SK-N-SH (cell line): Measurements from ENCODE around the gene CCDC81. TPM values are rescaled to one million over a fixed set of nuclear protein-coding genes. Genes with fewer than 3 reads are reported as not detected.

Experiments
- CTCF ChIA-PET: fragments of 300-600, 350-600 bp; formaldehyde crosslinking; extraction: SDS; loops from one replicate; lab custom pipeline; 2021; lab: Yijun Ruan, JAX
- POLR2A ChIA-PET: fragments of 350-600 bp; sonication (Branson Sonifier 250); formaldehyde crosslinking; extraction: SDS; loops from one replicate; lab custom pipeline; 2020; ENCODE audit warnings: antibody characterized with exemption, inconsistent platforms; lab: Yijun Ruan, JAX
- DNase-seq: peaks from one replicate; pipeline ENCODE4 v3.0.0; 2012
- H2AFZ ChIP-seq: fragments of 200-600 bp; sonication (generic); 2 replicates; pipeline ENCODE4 v1.8.1; 2016; ENCODE audit warnings: antibody characterized with exemption, mild to moderate bottlenecking, low read depth
- H3F3A ChIP-seq: fragments of 200-600 bp; sonication (generic); replicated peaks from 2 replicates; pipeline ENCODE3; 2016; ENCODE audit warnings: antibody characterized with exemption, mild to moderate bottlenecking; ENCODE audit not compliant: insufficient read depth
- H3K27ac ChIP-seq, 2 experiments: fragments of 200-500 bp in 1 of 2; fragments of 200-600 bp in 1 of 2; sonication (Bioruptor generic) in 1 of 2; sonication (generic), shearing (Covaris generic) in 1 of 2; 2 replicates each; pipeline versions ENCODE4 v1.5.1 to v1.6.1; 2014 to 2016; ENCODE audit warnings: low read depth in 2 of 2, inconsistent platforms in 1 of 2, low read length in 1 of 2, mild to moderate bottlenecking in 1 of 2, mixed read lengths in 1 of 2
- H3K27me3 ChIP-seq: fragments of 200-600 bp; sonication (generic), shearing (Covaris generic); 2 replicates; pipeline ENCODE4 v1.6.1; 2016; ENCODE audit warnings: mixed run types; ENCODE audit not compliant: insufficient read depth
- H3K36me3 ChIP-seq, 2 experiments: fragments of 200-500 bp in 1 of 2; fragments of 200-600 bp in 1 of 2; sonication (Bioruptor generic) in 1 of 2; sonication (generic) in 1 of 2; replicated peaks in 1 of 2; 2 replicates each; pipeline versions ENCODE3 to v1.5.1; 2014 to 2016; ENCODE audit warnings: low read length in 1 of 2, mild to moderate bottlenecking in 1 of 2; ENCODE audit not compliant: insufficient read depth in 2 of 2, control insufficient read depth in 1 of 2
- H3K4me1 ChIP-seq, 2 experiments: fragments of 200-500 bp in 1 of 2; fragments of 200-600 bp in 1 of 2; sonication (Bioruptor generic) in 1 of 2; sonication (generic), shearing (Covaris generic) in 1 of 2; 2 replicates each; pipeline versions ENCODE4 v1.5.1 to v1.6.1; 2014 to 2016; ENCODE audit warnings: low read depth in 1 of 2, low read length in 1 of 2, mixed run types in 1 of 2; ENCODE audit not compliant: insufficient read depth in 2 of 2, control insufficient read depth in 1 of 2
- H3K4me2 ChIP-seq: fragments of 200-600 bp; sonication (generic), shearing (Covaris generic); 2 replicates; pipeline ENCODE4 v1.6.1; 2017; ENCODE audit warnings: mixed run types
- H3K4me3 ChIP-seq, 2 experiments: fragments of 200-500 bp in 1 of 2; fragments of 200-600 bp in 1 of 2; sonication (Bioruptor generic) in 1 of 2; sonication (generic), shearing (Covaris generic) in 1 of 2; 2 replicates each; pipeline versions ENCODE4 v1.5.1 to v1.8.1; 2014 to 2016; ENCODE audit warnings: low read depth in 2 of 2, inconsistent platforms in 1 of 2, low read length in 1 of 2, mild to moderate bottlenecking in 1 of 2, mixed read lengths in 1 of 2, moderate library complexity in 1 of 2
- H3K79me2 ChIP-seq: fragments of 200-600 bp; sonication (generic); 2 replicates; pipeline ENCODE4 v1.8.1; 2017; ENCODE audit warnings: mild to moderate bottlenecking; ENCODE audit not compliant: insufficient read depth
- H3K9ac ChIP-seq: fragments of 200-600 bp; sonication (generic); 2 replicates; pipeline ENCODE4 v1.6.1; 2017; ENCODE audit warnings: mixed run types
- H3K9me2 ChIP-seq: fragments of 200-600 bp; sonication (generic); 2 replicates; pipeline ENCODE4 v1.6.1; 2017; ENCODE audit warnings: mixed run types
- H3K9me3 ChIP-seq: fragments of 200-600 bp; sonication (generic); 2 replicates; pipeline ENCODE4 v1.6.1; 2017; ENCODE audit warnings: mixed run types, mild to moderate bottlenecking, moderate library complexity
- H4K20me1 ChIP-seq: fragments of 200-600 bp; sonication (generic); 2 replicates; pipeline ENCODE4 v1.6.1; 2017; ENCODE audit warnings: mild to moderate bottlenecking, mixed run types; ENCODE audit not compliant: insufficient read depth
- CTCF ChIP-seq: fragments of 200-600 bp; sonication (generic); IDR thresholded peaks from 2 replicates; pipeline ENCODE4 v1.6.1; 2017; ENCODE audit warnings: antibody characterized with exemption, mild to moderate bottlenecking, moderate library complexity
- ELF1 ChIP-seq: IDR thresholded peaks from 2 replicates; pipeline ENCODE4 v1.4.0; 2012
- FOSL2 ChIP-seq: IDR thresholded peaks from 2 replicates; pipeline ENCODE4 v1.4.0; 2012; ENCODE audit warnings: low read depth, mild to moderate bottlenecking, moderate library complexity, borderline replicate concordance
- FOXJ3 ChIP-seq: sonication (generic); formaldehyde crosslinking; IDR thresholded peaks from 2 replicates; pipeline ENCODE4 v1.5.1; 2020; ENCODE audit warnings: mild to moderate bottlenecking, missing genetic modification reagents
- GABPA ChIP-seq: IDR thresholded peaks from 2 replicates; pipeline ENCODE4 v1.4.0; 2012; ENCODE audit warnings: low read depth, mild to moderate bottlenecking
- JUND ChIP-seq: IDR thresholded peaks from 2 replicates; pipeline ENCODE4 v1.4.0; 2012
- MAX ChIP-seq: IDR thresholded peaks from 2 replicates; pipeline ENCODE4 v1.4.0; 2012; ENCODE audit warnings: low read depth
- MEF2A ChIP-seq: IDR thresholded peaks from 2 replicates; pipeline ENCODE4 v1.4.0; 2012; ENCODE audit warnings: low read depth, borderline replicate concordance
- MXI1 ChIP-seq: IDR thresholded peaks from 2 replicates; pipeline ENCODE4 v1.6.1; 2012; ENCODE audit warnings: mild to moderate bottlenecking, low read depth, low read length, improper control_type of control experiment
- NFIC ChIP-seq: IDR thresholded peaks from 2 replicates; pipeline ENCODE4 v1.4.0; 2012; ENCODE audit warnings: borderline replicate concordance
- NRF1 ChIP-seq: IDR thresholded peaks from 2 replicates; pipeline ENCODE4 v1.6.1; 2012; ENCODE audit warnings: low read depth, mild to moderate bottlenecking, low read length
- PBX3 ChIP-seq: IDR thresholded peaks from 2 replicates; pipeline ENCODE4; 2012
- RAD21 ChIP-seq: IDR thresholded peaks from 2 replicates; pipeline ENCODE4 v1.6.1; 2012; ENCODE audit warnings: mild to moderate bottlenecking, low read length
- REST ChIP-seq: IDR thresholded peaks from 2 replicates; pipeline ENCODE4 v1.6.1; 2012; ENCODE audit warnings: mild to moderate bottlenecking, low read depth, low read length, moderate library complexity
- RXRA ChIP-seq: IDR thresholded peaks from 2 replicates; pipeline ENCODE4 v1.4.0; 2012; ENCODE audit warnings: low read depth, mild to moderate bottlenecking, borderline replicate concordance
- SMC3 ChIP-seq: IDR thresholded peaks from 2 replicates; pipeline ENCODE4 v1.6.1; 2012; ENCODE audit warnings: low read depth, low read length, improper control_type of control experiment
- TAF1 ChIP-seq: IDR thresholded peaks from 2 replicates; pipeline ENCODE4 v1.6.1; 2012; ENCODE audit warnings: low read depth, mild to moderate bottlenecking, low read length, moderate library complexity, borderline replicate concordance
- TEAD4 ChIP-seq: IDR thresholded peaks from 2 replicates; pipeline ENCODE4 v1.4.0; 2012; ENCODE audit warnings: mild to moderate bottlenecking, borderline replicate concordance; ENCODE audit not compliant: insufficient read depth
- YY1 ChIP-seq: IDR thresholded peaks from 2 replicates; pipeline ENCODE4 v1.4.0; 2012; ENCODE audit warnings: low read depth, mild to moderate bottlenecking
- WGBS: methylation state at CpG from one replicate; pipeline ENCODE4 v1.1.6; 2017; ENCODE audit warnings: low lambda C conversion rate; 5-methylcytosine and 5-hydroxymethylcytosine counted together
- polyA plus RNA-seq, 3 experiments: library from polyadenylated mRNA; depleted of rRNA; stranded (reverse); fragments of >200 nt; gene quantifications; 2 replicates each; pipeline ENCODE4 v1.2.3, GENCODE V29; 2012

The CCDC81 gene
- polyA plus RNA-seq, 1 of the 3 experiments (the other 2 are of a cell fraction), result 0.49 TPM

- Histone ChIP-seq H3K27me3 (no peaks in the 10 kb centered on the region), H3K9me2 (no peaks in the 10 kb centered on the region), H3K79me2 (no peaks in the 10 kb centered on the region), H3K27ac (no peak overlapping the region), H2AFZ (no peak overlapping the region), H3K4me2 (no peak overlapping the region), H3F3A (peaks cover 12% of the 10 kb centered on the region), H4K20me1 (no peaks in the 10 kb centered on the region), H3K36me3 (peaks cover 0 to 2% of the 10 kb centered on the region in 2 experiments), H3K9me3 (no peaks in the 10 kb centered on the region), H3K4me3 (no peak overlapping the region), H3K4me1 (peaks cover 0 to 17% of the 10 kb centered on the region in 2 experiments; a peak in 2 of 4 replicates), H3K9ac (no peak overlapping the region)
- WGBS, result 74% methylated on average over 2 of the region's 2 CpGs
- DNase-seq, result no peak
- ChIA-PET POLR2A (no interaction called here), CTCF (interaction anchor here (1.7 to 1.8 kb wide), 2 partner anchors 13 to 14 kb away, joined by 5 read pairs; no protein-coding TSS in a partner anchor)
- TF ChIP-seq RAD21 (no peak), PBX3 (no peak), SMC3 (no peak), MXI1 (no peak), ELF1 (no peak), NRF1 (no peak), TAF1 (no peak), YY1 (no peak), JUND (no peak), MAX (no peak), REST (no peak), RXRA (no peak), MEF2A (no peak), NFIC (no peak), FOXJ3 (CRISPR knock-in tag) (no peak), FOSL2 (no peak), CTCF (no peak), GABPA (no peak), TEAD4 (no peak)
These were observed 67.7 kb downstream of the CCDC81 start for GRCh38 chr11:86442420-86442819.
